Sigmoid colon (tissue), 7 donors: ENCODE data around the gene GRIK1. TPM values are rescaled to one million over a fixed set of nuclear protein-coding genes. Genes with fewer than 3 reads are reported as not detected.

ENCODE experiments used
- DNase-seq: peaks from one replicate; pipeline ENCODE4 v3.0.0-alpha.2; 2019
- H3K27ac ChIP-seq, 4 donors: fragments of 200-600 bp; sonication (generic); one replicate each; pipeline ENCODE4 v1.5.1; 2016 to 2019; ENCODE audit warnings: mild to moderate bottlenecking in 1 of 4
- H3K27me3 ChIP-seq, 3 donors: fragments of 200-600 bp; sonication (generic); one replicate each; pipeline ENCODE4 v1.5.1; 2019; ENCODE audit warnings: mild to moderate bottlenecking in 1 of 3
- H3K36me3 ChIP-seq, 4 donors: fragments of 200-600 bp; sonication (generic); one replicate each; pipeline ENCODE4 v1.5.1; 2016 to 2019
- H3K4me1 ChIP-seq, 4 donors: fragments of 200-600 bp; sonication (generic); one replicate each; pipeline ENCODE4 v1.5.1; 2017 to 2019
- H3K4me3 ChIP-seq, 4 donors: fragments of 200-600 bp; sonication (generic); one replicate each; pipeline ENCODE4 v1.5.1; 2017 to 2019; ENCODE audit warnings: mild to moderate bottlenecking in 2 of 4, moderate library complexity in 1 of 4
- H3K9me3 ChIP-seq, 4 donors: fragments of 200-600 bp in 3 of 4; sonication (generic) in 3 of 4; one replicate each; pipeline versions ENCODE4 v1.5.1 to v1.6.1; 2013 to 2019
- CTCF ChIP-seq, 4 experiments: fragments of 450-650 bp in 3 of 4; fragments of 200-600 bp in 1 of 4; IDR thresholded peaks; one replicate each; pipeline ENCODE4 v1.5.1; 2016 to 2019; ENCODE audit warnings: antibody characterized with exemption in 4 of 4, mild to moderate bottlenecking in 3 of 4, moderate library complexity in 2 of 4
- EP300 ChIP-seq, 4 donors: sonication (generic); formaldehyde crosslinking; IDR thresholded peaks; one replicate each; pipeline ENCODE4 v1.6.1; 2017; ENCODE audit warnings: antibody characterized with exemption in 4 of 4
- POLR2A ChIP-seq, 2 donors: fragments of 450-650 bp; IDR thresholded peaks; one replicate each; pipeline ENCODE4 v1.6.1; 2016; ENCODE audit warnings: antibody characterized with exemption in 2 of 2, mild to moderate bottlenecking in 2 of 2, moderate library complexity in 2 of 2
- POLR2AphosphoS5 ChIP-seq, 4 donors: sonication (generic); formaldehyde crosslinking; IDR thresholded peaks; one replicate each; pipeline ENCODE4 v1.6.1; 2017; ENCODE audit warnings: antibody characterized with exemption in 4 of 4
- WGBS, 2 donors: extraction: QIAGEN DNeasy Blood & Tissue Kit; methylation state at CpG; one replicate each; pipeline ENCODE4 v1.1.7; 2013; 5-methylcytosine and 5-hydroxymethylcytosine counted together
- intact Hi-C: fragments of 100-400 bp; cut with DNase I; formaldehyde crosslinking; loops from one replicate; pipeline ENCODE4 v1.15.1; 2023
- polyA plus RNA-seq, 3 donors: library from polyadenylated mRNA; stranded (reverse); fragments of 200-250 nt; gene quantifications; one replicate each; pipeline ENCODE4 v1.2.3, GENCODE V29; 2013
- total RNA-seq, 4 donors: library from RNA; depleted of rRNA; stranded (reverse); fragments of >200 nt; gene quantifications; one replicate each; pipeline ENCODE4 v1.1.0, GENCODE V29; 2016
- donor health status: healthy with polysubstance abuse.
- donor health status: Bipolar disorder and iron deficiency.
- donor health status: healthy.

Gene GRIK1
- total and polyA plus RNA-seq, 7 donors, result under 0.01 to 0.49 (median 0.13) TPM; not detected in 4

DNA sequence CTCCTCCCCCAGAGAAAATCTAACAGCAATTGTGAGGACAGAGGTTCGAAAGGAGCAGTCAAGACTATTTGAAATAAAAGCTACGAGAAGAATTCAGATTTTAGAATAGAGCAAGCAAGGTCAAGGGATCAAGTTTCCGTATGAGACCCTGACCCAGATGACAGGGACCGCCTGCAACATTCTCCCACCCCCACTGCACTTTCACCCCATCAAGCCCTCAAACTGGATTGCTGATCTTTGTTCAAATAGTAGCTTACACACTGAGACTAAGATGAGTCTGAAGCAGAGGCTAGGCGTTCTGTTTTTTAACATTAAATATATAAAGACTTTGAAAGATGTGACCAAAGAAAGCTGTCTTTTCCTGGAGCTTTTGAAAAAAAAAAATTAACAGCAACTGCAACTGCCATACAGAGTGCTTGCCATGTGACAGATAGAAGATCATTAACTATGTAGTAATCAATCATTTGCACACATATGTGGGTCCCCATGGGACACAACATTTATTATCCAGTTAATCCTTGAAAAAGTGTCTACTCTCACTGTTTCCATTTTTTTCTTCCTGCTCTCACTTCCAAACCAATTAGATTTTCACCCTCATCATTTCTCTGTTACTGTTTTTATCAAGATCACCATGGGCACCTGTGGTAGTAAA, 120.0 kb downstream of the GRIK1 start:
- 62 to 84% methylated on average over 5 of the region's 5 CpGs for WGBS, 2 donors
- Histone ChIP-seq H3K27me3 (no peaks in the 10 kb centered on the region), H3K9me3 (no peaks in the 10 kb centered on the region), H3K4me1 (no peaks in the 10 kb centered on the region), H3K36me3 (no peaks in the 10 kb centered on the region), H3K27ac (no peak overlapping the region), H3K4me3 (no peak overlapping the region)
- intact Hi-C loops, result no loop called here
- DNase-seq, result no peak
- TF ChIP-seq POLR2AphosphoS5 (IDR thresholded peaks at IDR 0.05), result no peak
- TF ChIP-seq EP300 (IDR thresholded peaks at IDR 0.05), result no peak
- TF ChIP-seq POLR2A (IDR thresholded peaks at IDR 0.05), result no peak
- no peak for TF ChIP-seq CTCF (IDR thresholded peaks at IDR 0.05)

- H3K4me3 ChIP-seq, result no peak overlapping the region
- no peaks in the 10 kb centered on the region for H3K4me1 ChIP-seq
- no peak overlapping the region for H3K27ac ChIP-seq
- H3K36me3 ChIP-seq, result no peaks in the 10 kb centered on the region
- no peaks in the 10 kb centered on the region for H3K9me3 ChIP-seq
- no peaks in the 10 kb centered on the region for H3K27me3 ChIP-seq
- TF ChIP-seq POLR2A (IDR thresholded peaks at IDR 0.05) (no peak), POLR2AphosphoS5 (IDR thresholded peaks at IDR 0.05) (no peak), EP300 (IDR thresholded peaks at IDR 0.05) (no peak), CTCF (IDR thresholded peaks at IDR 0.05) (no peak)
- DNase-seq, result no peak
- WGBS, 2 donors, result 83 to 87% methylated on average over 2 of the region's 2 CpGs
- intact Hi-C loops, result no loop called here
Observed at GRCh38 chr21:29818383-29818921, 121.3 kb downstream of the GRIK1 start.

DNA sequence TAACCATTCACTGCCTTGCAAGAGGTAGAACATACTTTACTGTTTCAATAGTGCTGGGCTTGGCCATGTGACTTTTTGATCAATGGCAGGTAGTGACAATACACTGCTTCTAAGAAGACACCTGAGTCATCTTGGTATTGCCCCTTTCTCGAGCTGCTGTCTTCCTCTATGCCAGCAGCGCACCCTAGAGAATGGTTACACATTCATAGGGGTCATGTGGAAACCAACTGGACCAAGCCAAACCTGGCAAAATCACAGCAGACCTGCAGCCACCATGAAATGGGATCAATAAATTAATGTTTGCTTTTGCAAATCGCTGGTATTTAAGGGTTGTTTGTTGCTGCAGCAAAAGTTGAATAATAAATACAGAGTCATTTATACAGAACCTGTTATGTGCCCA, 122.3 kb downstream of the GRIK1 start:
- intact Hi-C loops, result no loop called here
- no peak for DNase-seq
- no peaks in the 10 kb centered on the region for H3K4me1 ChIP-seq
- no peaks in the 10 kb centered on the region for H3K36me3 ChIP-seq
- 84 to 87% methylated on average over 3 of the region's 3 CpGs for WGBS, 2 donors
- H3K4me3 ChIP-seq, result no peak overlapping the region
- no peaks in the 10 kb centered on the region for H3K9me3 ChIP-seq
- no peaks in the 10 kb centered on the region for H3K27me3 ChIP-seq
- TF ChIP-seq CTCF (IDR thresholded peaks at IDR 0.05), result no peak
- TF ChIP-seq EP300 (IDR thresholded peaks at IDR 0.05), result no peak
- TF ChIP-seq POLR2AphosphoS5 (IDR thresholded peaks at IDR 0.05), result no peak
- TF ChIP-seq POLR2A (IDR thresholded peaks at IDR 0.05), result no peak
- H3K27ac ChIP-seq, result no peak overlapping the region

DNA sequence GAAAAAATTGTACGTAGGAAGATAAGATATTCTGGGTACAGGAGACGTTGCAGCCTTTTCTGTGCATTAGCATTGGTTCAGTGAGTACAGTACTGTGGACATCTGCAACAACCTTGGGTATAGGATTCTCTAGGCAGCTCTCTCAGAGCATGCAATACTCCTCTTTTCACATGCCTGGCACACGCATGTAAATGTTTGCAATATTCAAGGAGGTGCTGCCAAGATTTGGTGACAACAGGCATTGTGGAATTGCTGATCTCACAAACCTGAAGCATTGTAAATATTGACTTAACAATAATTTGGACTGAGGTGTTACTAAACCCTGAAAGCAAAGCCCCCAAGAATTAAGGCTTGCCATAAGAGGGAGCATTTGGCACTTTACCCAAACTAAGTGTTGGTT, 126.8 kb downstream of the GRIK1 start:
- Histone ChIP-seq H3K4me3 (no peak overlapping the region), H3K27me3 (no peaks in the 10 kb centered on the region), H3K27ac (no peak overlapping the region), H3K9me3 (no peaks in the 10 kb centered on the region), H3K36me3 (no peaks in the 10 kb centered on the region), H3K4me1 (no peaks in the 10 kb centered on the region)
- intact Hi-C loops, result no loop called here
- TF ChIP-seq CTCF (IDR thresholded peaks at IDR 0.05) (no peak), POLR2AphosphoS5 (IDR thresholded peaks at IDR 0.05) (no peak), POLR2A (IDR thresholded peaks at IDR 0.05) (no peak), EP300 (IDR thresholded peaks at IDR 0.05) (no peak)
- WGBS, 2 donors, result 45 to 80% methylated on average over 3 of the region's 3 CpGs
- DNase-seq, result no peak

GRCh38 chr21:29810871-29811270, 128.9 kb downstream of the GRIK1 start:
- Histone ChIP-seq H3K4me1 (no peaks in the 10 kb centered on the region), H3K9me3 (no peaks in the 10 kb centered on the region), H3K27me3 (no peaks in the 10 kb centered on the region), H3K36me3 (no peaks in the 10 kb centered on the region), H3K27ac (no peak overlapping the region), H3K4me3 (no peak overlapping the region)
- intact Hi-C loops, result no loop called here
- WGBS, 2 donors, result 73 to 83% methylated on average over 4 of the region's 4 CpGs
- TF ChIP-seq EP300 (IDR thresholded peaks at IDR 0.05) (no peak), CTCF (IDR thresholded peaks at IDR 0.05) (no peak), POLR2A (IDR thresholded peaks at IDR 0.05) (no peak), POLR2AphosphoS5 (IDR thresholded peaks at IDR 0.05) (no peak)
- DNase-seq, result no peak
